NK-92 treated with Interleukin-12 subunit alpha and Interleukin-12 subunit beta, amount 100 ng/mL, for 24 hours (cell line): ENCODE data around the gene NBEAL2.
"Not testable (repeated sequence)": the region's sequence is repeated elsewhere in the genome, so short reads cannot be mapped to it uniquely, and the experiment has no call there.

ENCODE experiments used
- DNase-seq: peaks from one replicate; lab custom pipeline; 2025; lab: John Stamatoyannopoulos, UW

NBEAL2 gene

GRCh38 chr3:47012342-47013230 lies 33.1 kb downstream of the NBEAL2 start:
- no peak for DNase-seq

- no peak for DNase-seq
These were observed 33.8 kb downstream of the NBEAL2 start for GRCh38 chr3:47013231-47013630.

- no peak for DNase-seq
These were observed 34.6 kb downstream of the NBEAL2 start for GRCh38 chr3:47014036-47014435.

- no peak for DNase-seq
These were observed 35.7 kb downstream of the NBEAL2 start for GRCh38 chr3:47015151-47015550.

GRCh38 chr3:47016086-47016933 lies 36.8 kb downstream of the NBEAL2 start:
- DNase-seq, result no peak

- DNase-seq, result peak; percentile 66
These were observed 37.5 kb downstream of the NBEAL2 start for GRCh38 chr3:47016934-47017435.

GRCh38 chr3:47017504-47018268 lies 38.2 kb downstream of the NBEAL2 start:
- no peak for DNase-seq

- no peak for DNase-seq
These were observed 38.8 kb downstream of the NBEAL2 start for GRCh38 chr3:47018269-47018611.

- no peak for DNase-seq
These were observed 39.7 kb downstream of the NBEAL2 start for GRCh38 chr3:47019201-47019600.

- DNase-seq, result no peak
These were observed 40.8 kb downstream of the NBEAL2 start for GRCh38 chr3:47020311-47020710.

- no peak for DNase-seq
These were observed 43.2 kb downstream of the NBEAL2 start for GRCh38 chr3:47022641-47023071.

GRCh38 chr3:47024932-47025331 lies 45.5 kb downstream of the NBEAL2 start:
- no peak for DNase-seq

- DNase-seq, result not testable (repeated sequence)
These were observed 47.0 kb downstream of the NBEAL2 start for GRCh38 chr3:47026432-47026831.

- no peak for DNase-seq
These were observed 48.7 kb downstream of the NBEAL2 start for GRCh38 chr3:47028146-47028545.

GRCh38 chr3:47028667-47029066 lies 49.2 kb downstream of the NBEAL2 start:
- no peak for DNase-seq

GRCh38 chr3:47031041-47031440 lies 51.6 kb downstream of the NBEAL2 start:
- DNase-seq, result not testable (repeated sequence)

GRCh38 chr3:47034868-47035489 lies 55.5 kb downstream of the NBEAL2 start:
- DNase-seq, result no peak

- no peak for DNase-seq
These were observed 56.2 kb downstream of the NBEAL2 start for GRCh38 chr3:47035645-47036044.

- no peak for DNase-seq
These were observed 56.7 kb downstream of the NBEAL2 start for GRCh38 chr3:47036145-47036544.

GRCh38 chr3:47037302-47037701 lies 57.8 kb downstream of the NBEAL2 start:
- not testable (repeated sequence) for DNase-seq

GRCh38 chr3:47041114-47041513 lies 61.6 kb downstream of the NBEAL2 start:
- DNase-seq, result no peak
